ENCODE data around the gene SPATA31D4.
A peak's percentile ranks its signal among the peaks of the same experiment; 100 is the strongest.

The SPATA31D4 gene

GRCh38 chr9:81964218-81965171 lies 36.3 kb downstream of the SPATA31D4 start:
- DNase-seq (ENCODE audit: low spot score), result peak; percentile 54

- DNase-seq (ENCODE audit: low spot score), result no peak
These were observed 39.8 kb downstream of the SPATA31D4 start for GRCh38 chr9:81968026-81968425.

- DNase-seq (ENCODE audit: low spot score), result no peak
These were observed 41.7 kb downstream of the SPATA31D4 start for GRCh38 chr9:81969971-81970370.

GRCh38 chr9:81971727-81972126 lies 43.5 kb downstream of the SPATA31D4 start:
- no peak for DNase-seq (ENCODE audit: low spot score)

- DNase-seq (ENCODE audit: low spot score), result no peak
These were observed 46.5 kb downstream of the SPATA31D4 start for GRCh38 chr9:81974764-81975163.

GRCh38 chr9:81976351-81976750 lies 48.1 kb downstream of the SPATA31D4 start:
- DNase-seq (ENCODE audit: low spot score), result no peak

GRCh38 chr9:81979196-81979595 lies 51.0 kb downstream of the SPATA31D4 start:
- no peak for DNase-seq (ENCODE audit: low spot score)

- DNase-seq (ENCODE audit: low spot score), result peak; percentile 21
These were observed 52.3 kb downstream of the SPATA31D4 start for GRCh38 chr9:81980568-81980967.

GRCh38 chr9:81981883-81982282 lies 53.7 kb downstream of the SPATA31D4 start:
- no peak for DNase-seq (ENCODE audit: low spot score)

Data from GM03348 (cell line).